Activated CD4-positive, alpha-beta T cell treated with anti-CD3 and anti-CD28 coated beads for 1 hour (primary cell): ENCODE data around the gene CFAP73.

ENCODE experiments used
- DNase-seq: peaks from one replicate; pipeline ENCODE4 v3.0.0-alpha.2; 2020

CFAP73 gene

GRCh38 chr12:113142886-113143332 is 6.6 kb upstream of the CFAP73 start:
- no peak for DNase-seq

GRCh38 chr12:113143959-113144358 is 5.6 kb upstream of the CFAP73 start:
- DNase-seq: no peak

- no peak for DNase-seq
Observed at GRCh38 chr12:113144806-113145205, 4.7 kb upstream of the CFAP73 start.

- no peak for DNase-seq
Observed at GRCh38 chr12:113145720-113146551, 3.6 kb upstream of the CFAP73 start.

- no peak for DNase-seq
Observed at GRCh38 chr12:113146999-113147398, 2.5 kb upstream of the CFAP73 start.

GRCh38 chr12:113151655-113152054 is 2.1 kb downstream of the CFAP73 start:
- no peak for DNase-seq

- DNase-seq: no peak
Observed at GRCh38 chr12:113152196-113152834, 2.8 kb downstream of the CFAP73 start.

- peak; percentile 31 for DNase-seq
Observed at GRCh38 chr12:113152835-113153814, 3.6 kb downstream of the CFAP73 start.

GRCh38 chr12:113154351-113154973 is 4.9 kb downstream of the CFAP73 start:
- no peak for DNase-seq

GRCh38 chr12:113155060-113155459 is 5.5 kb downstream of the CFAP73 start:
- DNase-seq: no peak

- no peak for DNase-seq
Observed at GRCh38 chr12:113155646-113156045, 6.1 kb downstream of the CFAP73 start.

GRCh38 chr12:113157218-113157859 is 7.8 kb downstream of the CFAP73 start:
- no peak for DNase-seq

GRCh38 chr12:113158439-113159203 is 9.1 kb downstream of the CFAP73 start:
- no peak for DNase-seq

- DNase-seq: no peak
Observed at GRCh38 chr12:113159937-113160336, 10.4 kb downstream of the CFAP73 start.

GRCh38 chr12:113161415-113162016 is 12.0 kb downstream of the CFAP73 start:
- no peak for DNase-seq

GRCh38 chr12:113162102-113163029 is 12.8 kb downstream of the CFAP73 start:
- no peak for DNase-seq

- DNase-seq: no peak
Observed at GRCh38 chr12:113163030-113163360, 13.5 kb downstream of the CFAP73 start.

GRCh38 chr12:113164014-113164413 is 14.5 kb downstream of the CFAP73 start:
- DNase-seq: no peak

- no peak for DNase-seq
Observed at GRCh38 chr12:113165521-113166450, 16.3 kb downstream of the CFAP73 start.
